Gastroesophageal sphincter (tissue), 4 donors: ENCODE data around the gene PODXL2. TPM values are rescaled to one million over a fixed set of nuclear protein-coding genes. Genes with fewer than 3 reads are reported as not detected.
"Not testable (repeated sequence)": the region's sequence is repeated elsewhere in the genome, so short reads cannot be mapped to it uniquely, and the experiment has no call there.

Experiments used
- ATAC-seq: fragments of 150-250 bp; one replicate; pipeline ENCODE4 v1.9.1; 2016; ENCODE audit warnings: mild to moderate bottlenecking, moderate library complexity
- H3K27ac ChIP-seq, 4 donors: fragments of 200-600 bp; sonication (generic) in 3 of 4; 1 replicate in 3 of 4; 2 replicates in 1 of 4; pipeline ENCODE4 v1.5.1; 2016 to 2019
- H3K27me3 ChIP-seq: fragments of 200-600 bp; sonication (generic); one replicate; pipeline ENCODE4 v1.5.1; 2019
- H3K36me3 ChIP-seq, 2 donors: fragments of 200-600 bp; sonication (generic); one replicate each; pipeline ENCODE4 v1.5.1; 2019; ENCODE audit warnings: control low read depth in 1 of 2
- H3K4me1 ChIP-seq, 3 donors: fragments of 200-600 bp; sonication (generic); 1 replicate in 2 of 3; 2 replicates in 1 of 3; pipeline ENCODE4 v1.5.1; 2016 to 2019; ENCODE audit warnings: control low read depth in 2 of 3
- H3K4me3 ChIP-seq, 2 donors: fragments of 200-600 bp; sonication (generic); one replicate each; pipeline ENCODE4 v1.5.1; 2019; ENCODE audit warnings: mild to moderate bottlenecking in 1 of 2, moderate library complexity in 1 of 2
- H3K9me3 ChIP-seq, 3 donors: fragments of 200-600 bp; sonication (generic); one replicate each; pipeline ENCODE4 v1.5.1; 2017 to 2019; ENCODE audit warnings: control low read depth in 2 of 3
- CTCF ChIP-seq, 4 experiments: fragments of 200-600 bp in 2 of 4; fragments of 450-650 bp in 2 of 4; sonication (generic) in 1 of 4; IDR thresholded peaks; one replicate each; pipeline ENCODE4 v1.5.1; 2017 to 2019; ENCODE audit warnings: antibody characterized with exemption in 4 of 4, mild to moderate bottlenecking in 2 of 4, moderate library complexity in 2 of 4
- EP300 ChIP-seq: sonication (generic); formaldehyde crosslinking; IDR thresholded peaks from one replicate; pipeline ENCODE4 v1.6.1; 2017; ENCODE audit warnings: antibody characterized with exemption, mild to moderate bottlenecking
- POLR2A ChIP-seq, 2 donors: fragments of 450-650 bp; IDR thresholded peaks; one replicate each; pipeline ENCODE4 v1.6.1; 2017; ENCODE audit warnings: antibody characterized with exemption in 2 of 2, mild to moderate bottlenecking in 2 of 2, moderate library complexity in 1 of 2
- POLR2AphosphoS5 ChIP-seq: sonication (generic); formaldehyde crosslinking; IDR thresholded peaks from one replicate; pipeline ENCODE4 v1.6.1; 2017; ENCODE audit warnings: antibody characterized with exemption
- WGBS, 2 donors: methylation state at CpG; one replicate each; pipeline ENCODE4 v1.1.5; 2018; ENCODE audit warnings: low coverage in 1 of 2; 5-methylcytosine and 5-hydroxymethylcytosine counted together
- total RNA-seq, 4 donors: library from RNA; depleted of rRNA; stranded (reverse); fragments of >200 nt; gene quantifications; one replicate each; pipeline ENCODE4 v1.1.0, GENCODE V29; 2016

The PODXL2 gene
- total RNA-seq, 4 donors from 2014 or later: 1.9 to 2.8 (median 2.3) TPM

GRCh38 chr3:127680798-127681221, 51.8 kb downstream of the PODXL2 start:
- peaks cover 0 to 20% (median 1%) of the 10 kb centered on the region in 3 donors for H3K4me1 ChIP-seq
- H3K36me3 ChIP-seq: peaks cover 0 to 53% of the 10 kb centered on the region in 2 donors
- WGBS, 2 donors: no CpG with 5 or more reads among the region's 1 CpG
- ATAC-seq: no peak
- H3K27ac ChIP-seq: no peak overlapping the region
- no peak overlapping the region for H3K4me3 ChIP-seq
- no peaks in the 10 kb centered on the region for H3K27me3 ChIP-seq
- no peak for TF ChIP-seq POLR2A (IDR thresholded peaks at IDR 0.05)
- no peak for TF ChIP-seq CTCF (IDR thresholded peaks at IDR 0.05)
- no peak for TF ChIP-seq POLR2AphosphoS5
- no peak for TF ChIP-seq EP300
- H3K9me3 ChIP-seq: no peaks in the 10 kb centered on the region

- peaks cover 0 to 39% of the 10 kb centered on the region in 2 donors for H3K36me3 ChIP-seq
- peaks cover 0 to 12% (median 0%) of the 10 kb centered on the region in 3 donors for H3K4me1 ChIP-seq
- not testable (repeated sequence) for H3K9me3 ChIP-seq, H3K27ac ChIP-seq, ATAC-seq, H3K27me3 ChIP-seq, H3K4me3 ChIP-seq
- WGBS, 2 donors: 93 to 100% methylated on average over 1 to 4 of the region's 6 CpGs
Measured at GRCh38 chr3:127682175-127682554, 53.2 kb downstream of the PODXL2 start.

GRCh38 chr3:127682561-127682960, 53.6 kb downstream of the PODXL2 start:
- Histone ChIP-seq H3K36me3 (peaks cover 0 to 35% of the 10 kb centered on the region in 2 donors), H3K27ac (no peak overlapping the region), H3K27me3 (no peaks in the 10 kb centered on the region), H3K4me3 (no peak overlapping the region), H3K4me1 (peaks cover 0 to 12% (median 0%) of the 10 kb centered on the region in 3 donors), H3K9me3 (no peaks in the 10 kb centered on the region)
- WGBS, 2 donors: 63 to 85% methylated on average over 4 of the region's 8 CpGs
- no peak for ATAC-seq
- TF ChIP-seq EP300 (no peak), CTCF (IDR thresholded peaks at IDR 0.05) (no peak), POLR2AphosphoS5 (no peak), POLR2A (IDR thresholded peaks at IDR 0.05) (no peak)

GRCh38 chr3:127684871-127685707, 56.1 kb downstream of the PODXL2 start:
- peaks cover 0 to 10% of the 10 kb centered on the region in 2 donors for H3K36me3 ChIP-seq
- H3K27me3 ChIP-seq: no peaks in the 10 kb centered on the region
- no peak overlapping the region for H3K27ac ChIP-seq
- TF ChIP-seq POLR2A (IDR thresholded peaks at IDR 0.05) (no peak), POLR2AphosphoS5 (no peak)
- H3K4me1 ChIP-seq: peaks cover 0 to 36% (median 7%) of the 10 kb centered on the region in 3 donors
- H3K9me3 ChIP-seq: no peaks in the 10 kb centered on the region
- H3K4me3 ChIP-seq: no peak overlapping the region
- 49 to 51% methylated on average over 4 to 10 of the region's 22 CpGs for WGBS, 2 donors
- no peak for ATAC-seq

GRCh38 chr3:127685708-127686511, 56.9 kb downstream of the PODXL2 start:
- Histone ChIP-seq H3K4me1 (peaks cover 2 to 45% (median 14%) of the 10 kb centered on the region in 3 donors), H3K9me3 (no peaks in the 10 kb centered on the region), H3K36me3 (peaks cover 0 to 2% of the 10 kb centered on the region in 2 donors), H3K4me3 (no peak overlapping the region), H3K27me3 (no peaks in the 10 kb centered on the region), H3K27ac (no peak overlapping the region)
- no peak for ATAC-seq
- TF ChIP-seq POLR2A (IDR thresholded peaks at IDR 0.05): no peak
- no peak for TF ChIP-seq POLR2AphosphoS5
- no peak for TF ChIP-seq CTCF (IDR thresholded peaks at IDR 0.05)
- TF ChIP-seq EP300: no peak
- WGBS, 2 donors: 74 to 82% methylated on average over 4 of the region's 4 CpGs
